GM21786 (cell line): ENCODE data around the gene KHDRBS2.

ENCODE experiments used
- ATAC-seq: cut with Tn5 transposase; IDR thresholded peaks from one replicate; pipeline ENCODE4 v1.9.1; 2021; ENCODE audit not compliant: unreplicated experiment

KHDRBS2 gene

GRCh38 chr6:62285612-62286469, at the start of gene KHDRBS2:
Gene KHDRBS2 (minus strand): TSS chr6:62286225.
- ATAC-seq, result peak; percentile 100

GRCh38 chr6:62328607-62329006, 42.6 kb upstream of the KHDRBS2 start:
- no peak for ATAC-seq

GRCh38 chr6:62324834-62325233, 38.8 kb upstream of the KHDRBS2 start:
- ATAC-seq, result no peak

DNA sequence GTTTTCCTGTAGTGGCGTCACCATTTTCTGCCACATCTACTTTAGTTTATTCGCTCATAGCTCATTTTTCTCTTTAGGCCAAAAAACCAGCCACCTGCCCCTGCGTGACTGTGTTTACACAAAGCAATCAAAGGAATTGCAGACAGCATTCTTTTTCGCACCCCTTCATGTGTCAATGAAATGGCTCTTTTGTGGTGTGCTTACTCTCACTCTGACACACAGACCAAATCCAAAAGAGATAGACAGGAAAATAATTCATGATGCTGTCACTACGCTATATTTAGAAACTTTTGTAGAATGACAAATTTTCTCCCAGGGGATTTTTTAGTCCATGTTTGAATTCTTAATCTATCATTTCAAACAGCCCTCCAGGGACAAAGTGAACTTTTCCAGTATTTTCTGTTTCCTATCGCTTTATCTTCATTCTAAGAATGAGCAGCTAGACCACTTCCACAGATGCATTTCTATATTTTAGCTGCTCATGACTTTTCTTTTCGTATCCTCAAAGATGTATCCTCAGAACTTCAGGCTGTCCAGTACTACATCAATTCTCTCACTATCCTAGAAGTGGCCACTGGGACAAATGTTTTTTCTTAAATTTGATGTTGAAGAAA, 37.9 kb upstream of the KHDRBS2 start:
- ATAC-seq, result no peak

- peak; percentile 95 for ATAC-seq
Observed at GRCh38 chr6:62298745-62299392, 12.8 kb upstream of the KHDRBS2 start.

GRCh38 chr6:62296541-62296940, 10.5 kb upstream of the KHDRBS2 start:
- no peak for ATAC-seq

GRCh38 chr6:62288974-62289373, 2.9 kb upstream of the KHDRBS2 start:
- no peak for ATAC-seq

DNA sequence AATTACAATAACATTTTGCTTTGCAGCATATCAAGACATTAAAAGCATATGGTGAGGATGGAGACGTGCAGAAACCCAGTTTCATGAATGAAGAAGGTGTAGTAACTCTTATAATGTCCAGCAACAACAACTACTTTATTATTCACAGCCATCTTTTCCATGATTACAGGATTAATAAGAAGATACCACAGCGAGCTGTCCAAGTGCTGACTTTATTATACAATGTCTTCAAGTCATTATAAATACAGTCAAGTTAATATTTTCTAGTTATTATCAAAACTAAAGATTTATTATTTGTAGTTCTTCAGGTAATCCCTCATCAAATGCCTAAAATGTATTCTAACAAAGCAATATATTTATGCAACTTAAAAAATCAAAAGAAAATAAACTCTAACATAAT, 2.5 kb upstream of the KHDRBS2 start:
- no peak for ATAC-seq

- peak; percentile 1 for ATAC-seq
Observed at GRCh38 chr6:62286470-62286843, 432 bp upstream of the KHDRBS2 start.

- ATAC-seq, result no peak
Observed at GRCh38 chr6:62284725-62285124, 1.3 kb downstream of the KHDRBS2 start.

DNA sequence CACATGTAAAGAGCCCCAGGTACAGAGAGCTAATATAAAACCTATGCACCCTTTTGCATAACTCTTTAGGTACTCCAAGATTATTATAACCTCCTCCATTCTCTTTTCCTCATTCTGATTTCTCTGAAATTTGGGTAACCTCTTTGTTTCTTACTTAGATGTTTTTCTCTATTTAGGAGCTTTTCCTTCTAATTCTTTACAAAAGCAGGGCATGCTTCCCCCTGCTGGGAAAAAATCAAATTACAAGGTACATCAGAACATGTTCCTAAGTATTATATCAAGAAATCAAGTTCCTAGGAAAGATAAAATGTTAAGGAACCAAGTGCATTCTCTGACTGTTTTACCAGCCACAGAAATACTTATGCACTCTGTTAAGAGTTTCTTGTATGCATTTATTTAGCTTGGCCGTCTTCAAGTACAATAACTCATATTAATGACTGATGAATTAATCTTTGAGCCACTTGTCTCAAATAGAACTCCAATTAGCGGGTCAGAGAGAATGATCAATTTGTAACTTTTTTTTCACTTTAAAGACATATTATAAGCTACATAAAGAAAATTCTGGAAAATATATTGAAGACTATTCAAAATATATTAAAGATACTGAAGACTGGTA, 2.1 kb downstream of the KHDRBS2 start:
- no peak for ATAC-seq

GRCh38 chr6:62283365-62283764, 2.7 kb downstream of the KHDRBS2 start:
- ATAC-seq, result no peak

GRCh38 chr6:62280099-62280498, 5.9 kb downstream of the KHDRBS2 start:
- ATAC-seq, result no peak

- ATAC-seq, result no peak
Observed at GRCh38 chr6:62272114-62272513, 13.9 kb downstream of the KHDRBS2 start.

DNA sequence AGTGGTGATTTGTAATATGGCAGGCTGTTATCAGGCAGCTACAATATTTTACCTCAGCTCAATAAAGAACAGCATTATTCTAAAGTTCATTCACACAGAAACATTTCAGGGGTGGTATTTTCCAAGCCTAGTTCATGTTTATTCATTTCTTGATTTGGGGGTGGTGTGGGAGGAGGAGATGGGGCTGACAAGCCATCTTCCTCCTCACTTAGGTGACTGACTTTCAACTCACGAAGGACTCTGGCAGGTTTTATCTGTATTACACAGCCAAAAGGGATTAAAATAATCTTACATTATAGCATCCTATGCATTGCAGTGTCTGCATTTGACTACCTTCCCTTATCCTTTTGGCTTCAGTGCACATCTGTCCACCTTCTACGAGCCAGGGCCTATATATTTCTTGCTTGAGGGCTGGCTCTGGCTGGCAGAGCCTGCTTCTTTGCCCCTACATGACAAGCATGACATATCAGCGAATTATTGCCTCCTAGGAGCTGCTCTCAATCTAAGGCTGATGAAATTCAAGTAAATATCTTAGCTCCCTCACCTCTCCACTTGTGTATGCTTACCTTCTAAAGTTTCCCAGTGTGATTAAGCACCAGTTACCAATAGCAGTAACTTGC, 20.0 kb downstream of the KHDRBS2 start:
- no peak for ATAC-seq

DNA sequence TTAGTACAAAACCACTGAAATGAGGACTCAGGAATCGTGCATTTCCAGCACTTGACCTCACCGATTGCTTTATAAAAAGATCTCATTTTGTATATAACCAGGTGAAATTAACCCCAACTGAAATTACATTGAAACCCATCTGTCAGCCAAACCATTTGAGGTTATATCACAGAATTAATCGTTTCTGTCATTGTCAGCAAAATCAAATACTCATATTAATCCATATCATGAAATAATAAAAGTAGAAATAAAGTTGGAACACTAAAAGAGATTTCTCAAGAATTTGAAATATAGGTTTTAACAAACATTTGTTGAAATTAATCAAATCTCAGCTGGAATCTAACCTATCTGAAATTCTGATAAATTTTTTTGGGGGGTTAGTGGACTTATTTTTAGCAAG, 23.7 kb downstream of the KHDRBS2 start:
- no peak for ATAC-seq

- no peak for ATAC-seq
Observed at GRCh38 chr6:62246087-62246486, 39.9 kb downstream of the KHDRBS2 start.

DNA sequence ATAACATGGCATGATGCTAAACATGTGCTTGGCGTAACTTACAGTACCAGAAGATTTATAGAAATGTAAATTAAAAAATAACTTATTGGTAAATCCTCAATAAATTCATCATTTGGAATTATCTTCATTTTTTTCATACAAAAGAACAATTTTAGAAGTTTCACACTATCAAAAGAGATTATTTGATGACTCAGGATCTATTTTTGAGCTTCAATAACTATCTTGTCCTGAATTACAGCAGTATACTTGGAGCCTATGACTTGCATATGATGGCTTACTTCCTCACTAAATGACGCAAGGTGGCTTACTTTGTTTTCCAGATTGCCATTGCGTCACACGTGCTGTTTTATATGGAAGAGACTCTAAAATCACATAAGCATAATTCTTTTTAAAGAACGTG, 49.2 kb downstream of the KHDRBS2 start:
- no peak for ATAC-seq

- ATAC-seq, result no peak
Observed at GRCh38 chr6:62229231-62229630, 56.8 kb downstream of the KHDRBS2 start.

DNA sequence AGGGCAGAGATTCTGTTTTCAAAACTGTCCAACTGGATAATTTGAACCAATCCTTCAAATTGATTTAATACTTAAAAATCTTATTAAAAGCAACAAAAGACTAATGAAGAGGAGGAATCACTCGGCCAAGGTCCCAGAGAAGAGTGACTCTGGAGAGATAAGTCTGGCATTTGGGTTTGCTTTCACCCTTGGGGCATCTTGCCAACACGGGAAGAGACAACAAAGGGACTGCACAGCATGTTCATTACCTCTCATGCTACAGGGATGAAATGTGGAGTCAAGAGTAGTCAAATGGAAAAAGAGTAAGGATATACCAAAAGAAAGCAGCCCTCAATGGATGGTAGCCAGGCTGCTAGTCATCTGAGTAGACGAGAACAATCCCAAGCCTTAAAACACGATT, 68.2 kb downstream of the KHDRBS2 start:
- ATAC-seq, result no peak

DNA sequence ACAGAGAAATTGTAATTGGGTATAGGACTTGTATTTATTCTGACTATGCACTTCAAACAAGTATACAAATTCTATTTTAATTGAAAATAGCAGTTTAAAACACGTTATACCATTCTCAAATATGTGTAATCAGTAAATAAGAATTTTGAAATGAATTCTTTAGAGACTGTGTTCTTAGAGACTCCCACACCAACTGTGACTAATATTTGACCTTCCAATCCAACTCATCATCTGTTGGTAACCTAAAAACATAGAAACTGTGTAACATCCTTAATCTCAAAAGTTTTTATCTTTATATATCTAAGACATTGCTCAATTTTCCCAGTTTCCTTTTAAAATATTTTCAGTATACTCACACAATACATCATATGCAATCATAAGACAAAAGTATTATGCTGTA, 83.9 kb downstream of the KHDRBS2 start:
- no peak for ATAC-seq
